Erythroblast (primary cell): Measurements from ENCODE around the gene SEC14L2.

Experiments
- GATA1 ChIP-seq: IDR thresholded peaks from 2 replicates; pipeline ENCODE4 v1.6.1; 2011; ENCODE audit warnings: low read depth, mild to moderate bottlenecking, control low read depth, low read length, moderate library complexity
- POLR2A ChIP-seq: IDR thresholded peaks from 2 replicates; pipeline ENCODE4 v1.6.1; 2011; ENCODE audit warnings: mild to moderate bottlenecking, low read length

DNA sequence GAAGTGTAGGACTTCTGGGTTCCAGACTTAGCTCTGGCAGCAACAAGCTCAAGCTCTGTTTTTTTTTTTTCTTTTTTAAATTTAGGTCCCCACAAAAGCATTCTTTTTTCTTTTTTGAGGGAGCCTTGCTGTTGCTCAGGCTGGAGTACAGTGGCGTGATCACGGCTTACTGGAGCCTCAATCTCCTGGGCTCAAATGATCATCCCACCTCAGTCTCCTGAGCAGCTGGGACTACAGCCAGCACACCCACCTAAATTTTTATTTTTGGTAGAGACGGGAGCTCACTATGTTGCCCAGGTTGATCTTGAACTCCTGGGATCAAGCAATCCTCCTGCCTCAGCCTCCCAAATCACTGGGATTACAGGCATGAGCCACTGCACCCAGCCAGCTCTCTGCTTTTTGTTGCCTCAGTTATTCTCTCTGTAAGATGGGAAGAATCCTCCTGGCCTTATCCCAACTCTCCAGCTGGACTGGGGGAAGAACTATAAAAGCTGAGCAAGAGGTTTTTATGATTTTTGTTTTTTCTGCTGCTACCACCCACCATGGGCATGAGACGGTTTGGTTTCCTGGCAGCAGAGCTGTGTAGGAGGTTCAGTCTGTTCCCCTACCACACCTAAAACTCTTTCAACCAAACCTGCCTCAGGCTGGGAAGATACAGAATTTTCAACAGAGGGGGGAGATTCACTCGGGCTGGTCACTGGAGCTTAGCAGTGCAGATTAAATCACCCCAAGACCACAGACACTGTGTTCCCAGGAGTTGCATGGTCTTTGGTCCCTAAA lies 17.1 kb downstream of the SEC14L2 start:
- TF ChIP-seq POLR2A (no peak), GATA1 (no peak)
